Keratinocyte (primary cell): Measurements from ENCODE around the gene UNC13A.

Experiments
- EZH2 ChIP-seq: IDR thresholded peaks from one replicate; pipeline ENCODE4 v1.6.1; 2012; ENCODE audit warnings: inconsistent platforms, mild to moderate bottlenecking, low read length, moderate library complexity
- TF ChIP-seq, protein P1 (sequence below), 3 experiments: IDR thresholded peaks in 1 of 3; conservative IDR thresholded peaks in 1 of 3; optimal IDR thresholded peaks in 1 of 3; 2 replicates in 2 of 3; 3 replicates in 1 of 3; pipeline versions ENCODE3 to v1.5.1; 2011; ENCODE audit warnings: low read length in 3 of 3, mild to moderate bottlenecking in 3 of 3, moderate library complexity in 2 of 3, control low read depth in 1 of 3, inconsistent platforms in 1 of 3; ENCODE audit not compliant: insufficient read depth in 2 of 3; ENCODE audit errors: extremely low read depth in 1 of 3

DNA sequence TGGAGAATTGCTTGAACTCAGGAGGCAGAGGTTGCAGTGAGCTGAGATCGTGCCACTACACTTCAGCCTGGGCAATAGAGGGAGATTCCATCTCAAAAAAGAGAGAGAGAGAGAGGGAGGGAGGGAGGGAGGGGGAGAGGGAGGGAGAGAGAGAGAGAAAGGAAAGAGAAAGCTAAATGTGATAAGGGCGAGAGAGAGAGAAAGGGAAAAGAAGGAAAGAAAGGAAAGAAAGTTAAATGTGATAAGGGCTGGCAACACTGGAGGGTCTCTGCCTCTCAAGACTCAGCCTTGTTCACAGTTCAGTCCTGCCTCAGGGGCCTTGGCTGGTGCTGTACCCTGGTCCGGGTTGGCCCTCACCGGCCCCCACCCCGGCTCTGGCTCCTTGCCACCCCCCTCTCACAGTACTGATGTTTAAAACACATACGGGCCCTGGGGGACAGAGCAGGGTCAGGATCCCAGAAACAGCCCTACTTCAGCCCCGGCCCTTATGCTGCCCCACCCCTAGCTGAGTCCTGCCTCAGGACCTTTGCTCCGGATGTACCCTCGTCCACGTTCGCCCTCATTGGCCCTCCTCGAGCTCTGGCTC is 34.6 kb upstream of the UNC13A start:
- TF ChIP-seq, protein P1, sequence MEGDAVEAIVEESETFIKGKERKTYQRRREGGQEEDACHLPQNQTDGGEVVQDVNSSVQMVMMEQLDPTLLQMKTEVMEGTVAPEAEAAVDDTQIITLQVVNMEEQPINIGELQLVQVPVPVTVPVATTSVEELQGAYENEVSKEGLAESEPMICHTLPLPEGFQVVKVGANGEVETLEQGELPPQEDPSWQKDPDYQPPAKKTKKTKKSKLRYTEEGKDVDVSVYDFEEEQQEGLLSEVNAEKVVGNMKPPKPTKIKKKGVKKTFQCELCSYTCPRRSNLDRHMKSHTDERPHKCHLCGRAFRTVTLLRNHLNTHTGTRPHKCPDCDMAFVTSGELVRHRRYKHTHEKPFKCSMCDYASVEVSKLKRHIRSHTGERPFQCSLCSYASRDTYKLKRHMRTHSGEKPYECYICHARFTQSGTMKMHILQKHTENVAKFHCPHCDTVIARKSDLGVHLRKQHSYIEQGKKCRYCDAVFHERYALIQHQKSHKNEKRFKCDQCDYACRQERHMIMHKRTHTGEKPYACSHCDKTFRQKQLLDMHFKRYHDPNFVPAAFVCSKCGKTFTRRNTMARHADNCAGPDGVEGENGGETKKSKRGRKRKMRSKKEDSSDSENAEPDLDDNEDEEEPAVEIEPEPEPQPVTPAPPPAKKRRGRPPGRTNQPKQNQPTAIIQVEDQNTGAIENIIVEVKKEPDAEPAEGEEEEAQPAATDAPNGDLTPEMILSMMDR (optimal IDR thresholded peaks at IDR 0.05 in 1 of 3, IDR thresholded peaks at IDR 0.05 in 1 of 3, conservative IDR thresholded peaks at IDR 0.05 in 1 of 3; ENCODE audit: extremely low read depth in 1 of 3, insufficient read depth in 2 of 3, low read length in 3 of 3) = no peak
- TF ChIP-seq EZH2 = no peak
